ENCODE results near the gene MRPL10. TPM values are rescaled to one million over a fixed set of nuclear protein-coding genes. Genes with fewer than 3 reads are reported as not detected.

MRPL10 gene
- total RNA-seq, 1 experiment from 2014 or later = 67.2 TPM

DNA sequence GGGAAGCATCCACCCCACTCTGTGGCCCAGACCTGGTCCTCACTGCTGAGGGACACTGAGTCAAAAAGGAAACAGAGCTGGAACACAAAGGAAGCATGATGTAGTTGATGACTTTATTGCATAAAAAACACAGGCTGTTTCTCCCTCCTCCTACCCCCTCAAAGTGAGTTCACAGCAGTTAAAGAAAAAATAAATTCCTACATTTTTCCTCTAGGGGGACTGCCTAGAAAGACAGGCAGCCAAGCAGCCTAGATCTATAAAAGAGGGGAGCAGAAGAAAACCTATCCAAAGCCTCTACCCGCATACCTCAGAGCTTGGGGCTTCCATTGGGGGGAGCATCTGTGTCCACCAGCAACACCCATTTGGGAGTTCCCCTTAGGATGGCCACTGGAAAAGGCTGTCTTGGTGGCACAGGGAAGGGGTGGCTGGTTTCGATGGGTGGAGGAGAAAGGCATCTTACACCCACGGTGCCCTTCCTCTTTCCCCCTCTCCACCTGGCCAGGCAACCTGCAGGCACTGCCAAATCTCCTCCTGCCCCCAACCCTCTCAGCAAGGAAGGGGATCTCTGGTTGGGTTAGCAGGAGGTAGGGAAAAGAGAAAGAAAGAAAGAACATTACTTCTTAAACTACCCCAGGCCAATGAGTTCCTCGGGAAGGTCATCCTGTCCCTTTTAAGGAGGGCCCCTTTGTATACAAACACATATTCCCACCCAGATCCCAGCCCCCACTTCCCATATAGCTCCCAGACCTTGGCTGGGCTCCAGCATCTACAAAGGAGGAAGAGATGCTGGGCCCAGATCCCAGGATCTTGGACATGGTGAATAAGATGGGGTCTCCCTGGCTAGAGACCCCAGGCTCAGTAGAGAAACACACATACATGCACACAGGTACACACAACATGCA lies 13.7 kb upstream of the MRPL10 start:
- WGBS (ENCODE audit: extremely low coverage, insufficient read length, low lambda C conversion rate) = no CpG with 5 or more reads among the region's 4 CpGs
- Histone ChIP-seq H2BK15ac (ENCODE audit: low read depth, low read length) (no peak overlapping the region), H3K79me1 (ENCODE audit: insufficient read depth, low read depth, low read length, poor library complexity, severe bottlenecking) (no peaks in the 10 kb centered on the region), H2BK20ac (ENCODE audit: low read depth, low read length, poor library complexity, severe bottlenecking) (no peak overlapping the region), H3T11ph (ENCODE audit: low read length) (no peak overlapping the region), H2AFZ (ENCODE audit: low read length) (no peak overlapping the region), H3K4me1 (ENCODE audit: insufficient read depth, low read length) (no peaks in the 10 kb centered on the region; the same call in 1 of the 2 replicates), H3K4ac (ENCODE audit: low read depth, low read length) (no peak overlapping the region), H3K18ac (ENCODE audit: insufficient read length, low read depth, low read length) (no peak overlapping the region), H3K14ac (ENCODE audit: insufficient read depth, low read length) (no peak overlapping the region), H3K27me3 (ENCODE audit: insufficient read depth, low read length) (peaks cover 39% of the 10 kb centered on the region), H3K27ac (ENCODE audit: insufficient read length, low read depth, low read length) (no peak overlapping the region), H3K23ac (ENCODE audit: insufficient read length, low read depth, low read length) (no peak overlapping the region), H4K5ac (ENCODE audit: insufficient read length, low read depth, low read length) (no peak overlapping the region), H4K8ac (replicated peaks; ENCODE audit: insufficient read length, low read depth, low read length) (no peak overlapping the region), H3K56ac (ENCODE audit: insufficient read length, low read depth, low read length) (no peak overlapping the region), H4K91ac (ENCODE audit: insufficient read length, low read depth, low read length) (no peak overlapping the region), H3K79me2 (ENCODE audit: insufficient read depth, low read length) (no peaks in the 10 kb centered on the region; the same call in 1 of the 2 replicates), H3K9ac (ENCODE audit: extremely low read depth, insufficient read length, low read length) (no peak overlapping the region), H2BK120ac (ENCODE audit: low read depth, low read length, poor library complexity, severe bottlenecking) (no peak overlapping the region), H4K20me1 (ENCODE audit: control insufficient read depth, insufficient read depth, insufficient read length) (no peaks in the 10 kb centered on the region), H3K23me2 (ENCODE audit: insufficient read length, low read depth, low read length, poor library complexity, severe bottlenecking) (peaks cover 11% of the 10 kb centered on the region), H2BK12ac (ENCODE audit: insufficient read length, low read depth, low read length) (no peak overlapping the region), H3K4me2 (ENCODE audit: insufficient read depth, insufficient read length, low read length) (no peak overlapping the region), H2AK5ac (ENCODE audit: insufficient read length, low read length) (no peak overlapping the region), H3K9me3 (ENCODE audit: control insufficient read depth, low read depth, low read length) (no peaks in the 10 kb centered on the region), H2BK5ac (ENCODE audit: insufficient read length, low read length) (no peak overlapping the region)
- Mint-ChIP-seq H3K36me3 (ENCODE audit: insufficient read depth in 1 of 3, low read depth in 3 of 3) (peaks cover 0 to 2% (median 0%) of the 10 kb centered on the region in 3 experiments; a peak in 1 of 7 replicates), H3K27ac (no peak overlapping the region), H3K9me3 (no peaks in the 10 kb centered on the region), H3K27me3 (ENCODE audit: low read depth) (peaks cover 64% of the 10 kb centered on the region), H3K4me3 (peak overlapping the region in 1 of 2 experiments; percentile 46; a peak in 1 of 5 replicates), H3K4me1 (peaks cover 31 to 53% of the 10 kb centered on the region in 2 experiments)
- no peak for DNase-seq
- TF ChIP-seq, protein P1, sequence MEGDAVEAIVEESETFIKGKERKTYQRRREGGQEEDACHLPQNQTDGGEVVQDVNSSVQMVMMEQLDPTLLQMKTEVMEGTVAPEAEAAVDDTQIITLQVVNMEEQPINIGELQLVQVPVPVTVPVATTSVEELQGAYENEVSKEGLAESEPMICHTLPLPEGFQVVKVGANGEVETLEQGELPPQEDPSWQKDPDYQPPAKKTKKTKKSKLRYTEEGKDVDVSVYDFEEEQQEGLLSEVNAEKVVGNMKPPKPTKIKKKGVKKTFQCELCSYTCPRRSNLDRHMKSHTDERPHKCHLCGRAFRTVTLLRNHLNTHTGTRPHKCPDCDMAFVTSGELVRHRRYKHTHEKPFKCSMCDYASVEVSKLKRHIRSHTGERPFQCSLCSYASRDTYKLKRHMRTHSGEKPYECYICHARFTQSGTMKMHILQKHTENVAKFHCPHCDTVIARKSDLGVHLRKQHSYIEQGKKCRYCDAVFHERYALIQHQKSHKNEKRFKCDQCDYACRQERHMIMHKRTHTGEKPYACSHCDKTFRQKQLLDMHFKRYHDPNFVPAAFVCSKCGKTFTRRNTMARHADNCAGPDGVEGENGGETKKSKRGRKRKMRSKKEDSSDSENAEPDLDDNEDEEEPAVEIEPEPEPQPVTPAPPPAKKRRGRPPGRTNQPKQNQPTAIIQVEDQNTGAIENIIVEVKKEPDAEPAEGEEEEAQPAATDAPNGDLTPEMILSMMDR (conservative IDR thresholded peaks at IDR 0.05) = peak; percentile 57

Measured in H9 (cell line).